Tibial artery (tissue), 4 donors: ENCODE measurements around the gene LAPTM4A.

Experiments
- DNase-seq, 2 donors: peaks; one replicate each; pipeline ENCODE4 v3.0.0-alpha.2; 2019
- H3K27ac ChIP-seq, 2 donors: fragments of 200-600 bp; sonication (generic) in 1 of 2; 1 replicate in 1 of 2; 2 replicates in 1 of 2; pipeline ENCODE4 v1.5.1; 2018 to 2019; ENCODE audit warnings: mild to moderate bottlenecking in 1 of 2
- H3K27me3 ChIP-seq, 2 donors: fragments of 200-600 bp; sonication (generic) in 1 of 2; one replicate each; pipeline versions ENCODE4 v1.5.1 to v1.6.0; 2016 to 2019
- H3K36me3 ChIP-seq, 3 donors: fragments of 200-600 bp; sonication (generic) in 2 of 3; one replicate each; pipeline ENCODE4 v1.5.1; 2016 to 2019; ENCODE audit warnings: mild to moderate bottlenecking in 2 of 3
- H3K4me1 ChIP-seq, 4 donors: fragments of 200-600 bp; sonication (generic) in 2 of 4; 1 replicate in 3 of 4; 2 replicates in 1 of 4; pipeline ENCODE4 v1.5.1; 2016 to 2019
- H3K4me3 ChIP-seq, 2 donors: fragments of 200-600 bp; sonication (generic) in 1 of 2; 1 replicate in 1 of 2; 2 replicates in 1 of 2; pipeline ENCODE4 v1.5.1; 2018 to 2019; ENCODE audit warnings: mild to moderate bottlenecking in 2 of 2
- H3K9me3 ChIP-seq, 3 donors: fragments of 200-600 bp; sonication (generic) in 1 of 3; one replicate each; pipeline ENCODE4 v1.5.1; 2016 to 2019
- CTCF ChIP-seq, 2 experiments: fragments of 200-600 bp in 1 of 2; fragments of 450-650 bp in 1 of 2; IDR thresholded peaks; one replicate each; pipeline ENCODE4 v1.5.1; 2017 to 2019; ENCODE audit warnings: antibody characterized with exemption in 2 of 2, mild to moderate bottlenecking in 1 of 2, moderate library complexity in 1 of 2
- intact Hi-C: fragments of 100-400 bp; cut with DNase I; formaldehyde crosslinking; loops from one replicate; pipeline ENCODE4 v1.15.0; 2023; ENCODE audit warnings: low total_unique reads

The LAPTM4A gene

GRCh38 chr2:19989342-19989666 is 62.1 kb downstream of the LAPTM4A start:
- H3K4me3 ChIP-seq = peak overlapping the region; percentile 60 to 79
- peak overlapping the region; percentile 65 to 71 for H3K27ac ChIP-seq
- TF ChIP-seq CTCF (IDR thresholded peaks at IDR 0.05) = no peak
- no peaks in the 10 kb centered on the region for H3K9me3 ChIP-seq
- H3K27me3 ChIP-seq = no peaks in the 10 kb centered on the region
- intact Hi-C loops = no loop called here
- no peak for DNase-seq
- no peaks in the 10 kb centered on the region for H3K36me3 ChIP-seq
- peaks cover 0 to 15% (median 8%) of the 10 kb centered on the region in 4 donors for H3K4me1 ChIP-seq

GRCh38 chr2:19988600-19988999 is 62.8 kb downstream of the LAPTM4A start:
- no peak for TF ChIP-seq CTCF (IDR thresholded peaks at IDR 0.05)
- Histone ChIP-seq H3K4me3 (no peak overlapping the region), H3K9me3 (no peaks in the 10 kb centered on the region), H3K4me1 (peaks cover 0 to 15% (median 8%) of the 10 kb centered on the region in 4 donors), H3K36me3 (no peaks in the 10 kb centered on the region), H3K27me3 (no peaks in the 10 kb centered on the region), H3K27ac (no peak overlapping the region)
- DNase-seq = no peak
- intact Hi-C loops = no loop called here

GRCh38 chr2:19987936-19988335 is 63.5 kb downstream of the LAPTM4A start:
- Histone ChIP-seq H3K4me1 (peaks cover 0 to 15% (median 8%) of the 10 kb centered on the region in 4 donors), H3K4me3 (no peak overlapping the region), H3K27ac (no peak overlapping the region), H3K36me3 (no peaks in the 10 kb centered on the region), H3K27me3 (no peaks in the 10 kb centered on the region), H3K9me3 (no peaks in the 10 kb centered on the region)
- intact Hi-C loops = no loop called here
- no peak for DNase-seq
- no peak for TF ChIP-seq CTCF (IDR thresholded peaks at IDR 0.05)
